Smooth muscle cell (in vitro differentiated cells): ENCODE data around the gene SPATA6. TPM values are rescaled to one million over a fixed set of nuclear protein-coding genes. Genes with fewer than 3 reads are reported as not detected.

Experiments
- DNase-seq: peaks from one replicate; lab custom pipeline; 2025; ENCODE audit not compliant: unreplicated experiment; lab: John Stamatoyannopoulos, UW
- H2AFZ ChIP-seq: fragments of 200-600 bp; sonication (generic); 2 replicates; pipeline ENCODE4 v1.6.0; 2016; ENCODE audit warnings: antibody characterized with exemption, low read depth, mild to moderate bottlenecking
- H3F3A ChIP-seq: fragments of 200-600 bp; sonication (generic); 2 replicates; pipeline ENCODE4 v1.6.0; 2017; ENCODE audit warnings: antibody characterized with exemption, low read depth
- H3K27ac ChIP-seq: fragments of 200-600 bp; sonication (generic); 2 replicates; pipeline ENCODE4 v1.5.1; 2016; ENCODE audit warnings: low read depth, mild to moderate bottlenecking
- H3K27me3 ChIP-seq: fragments of 200-600 bp; sonication (generic); 2 replicates; pipeline ENCODE4 v1.6.1; 2016; ENCODE audit warnings: low read depth, mild to moderate bottlenecking
- H3K36me3 ChIP-seq: fragments of 200-600 bp; sonication (generic); 2 replicates; pipeline ENCODE4 v1.5.1; 2016; ENCODE audit warnings: low read depth
- H3K4me1 ChIP-seq: fragments of 200-600 bp; sonication (generic); 2 replicates; pipeline ENCODE4 v1.5.1; 2016; ENCODE audit warnings: low read depth
- H3K4me2 ChIP-seq: fragments of 200-600 bp; sonication (generic); 2 replicates; pipeline ENCODE4 v1.6.0; 2016; ENCODE audit warnings: mild to moderate bottlenecking
- H3K4me3 ChIP-seq: fragments of 200-600 bp; sonication (generic); 2 replicates; pipeline ENCODE4 v1.5.1; 2016; ENCODE audit warnings: mild to moderate bottlenecking
- H3K79me2 ChIP-seq: fragments of 200-600 bp; sonication (generic); 2 replicates; pipeline ENCODE4 v1.6.0; 2016; ENCODE audit warnings: low read depth, mild to moderate bottlenecking
- H3K9ac ChIP-seq: fragments of 200-600 bp; sonication (generic); 2 replicates; pipeline ENCODE4 v1.6.0; 2016; ENCODE audit warnings: low read depth
- H3K9me3 ChIP-seq: fragments of 200-600 bp; sonication (generic); replicated peaks from 2 replicates; pipeline ENCODE4 v1.5.1; 2016; ENCODE audit warnings: low read depth
- H4K20me1 ChIP-seq: fragments of 200-600 bp; sonication (generic); 2 replicates; pipeline ENCODE4 v1.6.0; 2016; ENCODE audit warnings: low read depth
- WGBS: methylation state at CpG from one replicate; pipeline ENCODE4 v1.1.7; 2016; ENCODE audit warnings: low lambda C conversion rate; 5-methylcytosine and 5-hydroxymethylcytosine counted together
- polyA plus RNA-seq: library from polyadenylated mRNA; unstranded; fragments of >200 nt; fragmentation: Nextera tagmentation; extraction: Ambion mirVana; gene quantifications from 2 replicates; pipeline ENCODE4 v1.2.1, GENCODE V29; 2016
- total RNA-seq: library from RNA; depleted of rRNA; stranded (reverse); fragments of >200 nt; gene quantifications from 2 replicates; pipeline ENCODE4 v1.2.3, GENCODE V29; 2014
- TF ChIP-seq, protein P1 (sequence below): fragments of 200-600 bp; sonication (generic); IDR thresholded peaks from 2 replicates; pipeline ENCODE4 v1.5.1; 2017; ENCODE audit warnings: borderline replicate concordance, mild to moderate bottlenecking, antibody characterized with exemption; ENCODE audit not compliant: insufficient read depth, poor library complexity, severe bottlenecking

The SPATA6 gene
- total and polyA plus RNA-seq, 2 experiments from 2014 or later, result 6.1 to 6.9 TPM

DNA sequence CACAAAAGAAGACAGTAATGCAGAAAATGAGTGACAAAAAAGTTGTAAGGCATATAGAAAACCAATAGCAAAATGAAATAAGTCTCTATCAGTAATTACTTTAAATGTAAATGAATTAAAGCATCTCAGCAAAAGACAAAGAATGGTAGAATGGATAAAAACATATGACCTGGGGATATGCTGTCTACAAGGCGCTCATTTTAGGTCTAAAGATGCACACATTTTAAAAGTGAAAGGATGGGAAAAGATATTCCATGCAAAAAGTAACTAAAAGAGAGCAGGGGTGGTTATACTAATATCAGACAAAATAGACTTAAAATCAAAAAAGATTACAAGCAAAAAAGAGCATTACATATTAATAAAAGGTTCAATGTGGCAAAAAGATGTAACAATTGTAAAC, 41.2 kb downstream of the SPATA6 start:
- Histone ChIP-seq H3K36me3 (no peaks in the 10 kb centered on the region), H3K4me3 (no peak overlapping the region), H3K9ac (no peak overlapping the region), H3K79me2 (no peaks in the 10 kb centered on the region), H3K4me1 (no peaks in the 10 kb centered on the region), H2AFZ (no peak overlapping the region), H3K27me3 (no peaks in the 10 kb centered on the region), H3K9me3 (no peaks in the 10 kb centered on the region), H3F3A (no peaks in the 10 kb centered on the region), H3K4me2 (no peak overlapping the region), H4K20me1 (no peaks in the 10 kb centered on the region), H3K27ac (no peak overlapping the region)
- no peak for DNase-seq
- TF ChIP-seq, protein P1, sequence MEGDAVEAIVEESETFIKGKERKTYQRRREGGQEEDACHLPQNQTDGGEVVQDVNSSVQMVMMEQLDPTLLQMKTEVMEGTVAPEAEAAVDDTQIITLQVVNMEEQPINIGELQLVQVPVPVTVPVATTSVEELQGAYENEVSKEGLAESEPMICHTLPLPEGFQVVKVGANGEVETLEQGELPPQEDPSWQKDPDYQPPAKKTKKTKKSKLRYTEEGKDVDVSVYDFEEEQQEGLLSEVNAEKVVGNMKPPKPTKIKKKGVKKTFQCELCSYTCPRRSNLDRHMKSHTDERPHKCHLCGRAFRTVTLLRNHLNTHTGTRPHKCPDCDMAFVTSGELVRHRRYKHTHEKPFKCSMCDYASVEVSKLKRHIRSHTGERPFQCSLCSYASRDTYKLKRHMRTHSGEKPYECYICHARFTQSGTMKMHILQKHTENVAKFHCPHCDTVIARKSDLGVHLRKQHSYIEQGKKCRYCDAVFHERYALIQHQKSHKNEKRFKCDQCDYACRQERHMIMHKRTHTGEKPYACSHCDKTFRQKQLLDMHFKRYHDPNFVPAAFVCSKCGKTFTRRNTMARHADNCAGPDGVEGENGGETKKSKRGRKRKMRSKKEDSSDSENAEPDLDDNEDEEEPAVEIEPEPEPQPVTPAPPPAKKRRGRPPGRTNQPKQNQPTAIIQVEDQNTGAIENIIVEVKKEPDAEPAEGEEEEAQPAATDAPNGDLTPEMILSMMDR, result no peak
- 89% methylated on average over 1 of the region's 1 CpG for WGBS

DNA sequence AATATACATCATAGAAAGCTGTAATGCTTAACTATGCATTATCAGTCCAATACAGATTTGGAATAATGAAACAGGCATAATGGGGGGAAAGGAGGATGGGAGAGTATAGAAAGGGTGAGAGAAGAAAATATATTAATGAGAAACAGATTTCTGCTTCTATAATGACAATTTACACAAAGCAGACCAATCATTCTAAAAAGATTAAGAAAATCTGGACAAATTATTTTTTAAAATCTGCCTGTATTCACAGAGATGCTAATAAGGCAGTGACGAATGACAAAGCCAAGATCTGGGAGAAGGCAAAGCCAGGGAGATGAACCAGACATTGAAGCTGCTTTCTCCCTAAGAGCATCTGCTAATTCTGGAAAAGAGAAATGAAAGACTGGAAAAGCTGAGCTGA, 50.0 kb downstream of the SPATA6 start:
- no peak overlapping the region for H3K27ac ChIP-seq

DNA sequence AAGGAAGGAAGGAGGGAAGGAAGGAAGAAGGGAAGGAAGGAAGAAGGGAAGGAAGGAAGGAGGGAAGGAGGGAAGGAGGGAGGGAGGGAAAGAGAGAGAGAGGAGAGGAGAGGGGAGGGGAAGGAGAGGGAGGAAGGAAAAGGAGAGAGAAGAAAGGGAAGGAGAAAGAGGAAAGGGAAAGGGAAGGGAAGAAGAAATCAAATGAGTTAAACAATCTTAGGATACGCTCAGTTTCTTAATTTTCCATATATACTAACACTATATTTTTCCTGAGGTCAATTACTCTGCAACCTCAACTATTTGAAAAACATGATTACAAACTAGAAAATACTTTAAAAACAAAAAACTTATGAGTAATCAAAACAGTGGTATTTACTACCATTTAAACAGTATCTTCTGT, 53.3 kb downstream of the SPATA6 start:
- DNase-seq, result no peak
- Histone ChIP-seq H3K9ac (no peak overlapping the region), H3K9me3 (no peaks in the 10 kb centered on the region), H3F3A (no peaks in the 10 kb centered on the region), H3K79me2 (no peaks in the 10 kb centered on the region), H3K4me1 (no peaks in the 10 kb centered on the region), H2AFZ (no peak overlapping the region), H3K4me2 (no peak overlapping the region), H4K20me1 (no peaks in the 10 kb centered on the region), H3K36me3 (no peaks in the 10 kb centered on the region), H3K27me3 (no peaks in the 10 kb centered on the region), H3K4me3 (no peak overlapping the region), H3K27ac (no peak overlapping the region)
- TF ChIP-seq, protein P1, result no peak
- 92% methylated on average over 1 of the region's 1 CpG for WGBS

More for the DNA sequence above, 50.0 kb downstream of the SPATA6 start:
- Histone ChIP-seq H3K4me3 (no peak overlapping the region), H4K20me1 (no peaks in the 10 kb centered on the region), H3F3A (no peaks in the 10 kb centered on the region), H3K36me3 (no peaks in the 10 kb centered on the region), H2AFZ (no peak overlapping the region), H3K27me3 (no peaks in the 10 kb centered on the region), H3K4me2 (no peak overlapping the region), H3K4me1 (no peaks in the 10 kb centered on the region), H3K9ac (no peak overlapping the region), H3K79me2 (no peaks in the 10 kb centered on the region), H3K9me3 (no peaks in the 10 kb centered on the region)
- TF ChIP-seq, protein P1, result no peak
- DNase-seq, result no peak
- WGBS, result 74% methylated on average over 1 of the region's 1 CpG

DNA sequence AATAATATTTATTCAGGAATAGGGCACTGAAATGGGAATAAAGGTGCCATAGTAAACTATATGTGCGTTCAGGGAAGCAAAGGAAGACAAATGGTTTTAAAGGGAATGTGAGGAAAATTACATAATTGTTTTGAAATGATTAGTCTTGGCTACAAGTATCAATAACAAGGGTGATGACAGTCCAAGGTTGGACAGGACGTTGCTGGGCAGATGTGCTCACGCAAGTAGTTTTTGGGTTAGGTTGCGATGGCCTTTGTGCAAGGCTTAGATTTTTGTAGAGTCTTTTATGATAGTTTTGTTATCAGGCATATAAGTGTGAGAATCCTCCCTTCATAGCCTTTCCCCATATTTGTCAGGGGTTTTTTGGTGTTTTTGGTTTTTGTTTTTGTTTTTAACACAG, 57.0 kb downstream of the SPATA6 start:
- H3K4me3 ChIP-seq, result no peak overlapping the region
- no peak for DNase-seq

More for the DNA sequence above, 57.0 kb downstream of the SPATA6 start:
- H3K4me2 ChIP-seq, result no peak overlapping the region
- H4K20me1 ChIP-seq, result no peaks in the 10 kb centered on the region
- H3F3A ChIP-seq, result no peaks in the 10 kb centered on the region
- H3K4me1 ChIP-seq, result no peaks in the 10 kb centered on the region
- TF ChIP-seq, protein P1, result no peak
- no peaks in the 10 kb centered on the region for H3K27me3 ChIP-seq
- H2AFZ ChIP-seq, result no peak overlapping the region
- no peak overlapping the region for H3K9ac ChIP-seq
- no peaks in the 10 kb centered on the region for H3K79me2 ChIP-seq
- no peaks in the 10 kb centered on the region for H3K9me3 ChIP-seq
- WGBS, result 96% methylated on average over 4 of the region's 4 CpGs
- H3K36me3 ChIP-seq, result no peaks in the 10 kb centered on the region
- H3K27ac ChIP-seq, result no peak overlapping the region
